COLO668 (cell line): ENCODE measurements around the gene NDC80.
"Not testable (repeated sequence)": the region's sequence is repeated elsewhere in the genome, so short reads cannot be mapped to it uniquely, and the experiment has no call there.

Experiments
- DNase-seq: peaks from one replicate; lab custom pipeline; 2025; ENCODE audit not compliant: unreplicated experiment; lab: John Stamatoyannopoulos, UW

NDC80 gene

DNA sequence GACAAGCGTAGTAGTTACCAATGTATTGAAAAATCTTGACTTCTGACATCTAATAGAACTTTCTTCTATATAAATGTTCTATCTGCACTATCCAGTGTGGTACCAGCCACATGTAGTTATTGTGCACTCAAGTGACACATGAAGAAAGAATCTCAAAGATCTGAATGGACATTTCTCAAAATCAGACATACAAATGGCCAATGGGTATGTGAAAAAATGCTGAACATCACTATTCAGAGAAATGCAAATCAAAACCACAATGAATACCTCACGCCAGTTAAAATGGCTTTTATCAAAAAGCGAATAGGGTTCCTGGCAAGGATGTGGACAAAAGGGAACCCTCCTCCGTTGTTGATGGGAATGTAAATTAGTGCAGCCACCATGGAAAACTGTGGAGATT, 46.7 kb downstream of the NDC80 start:
- DNase-seq, result no peak

DNA sequence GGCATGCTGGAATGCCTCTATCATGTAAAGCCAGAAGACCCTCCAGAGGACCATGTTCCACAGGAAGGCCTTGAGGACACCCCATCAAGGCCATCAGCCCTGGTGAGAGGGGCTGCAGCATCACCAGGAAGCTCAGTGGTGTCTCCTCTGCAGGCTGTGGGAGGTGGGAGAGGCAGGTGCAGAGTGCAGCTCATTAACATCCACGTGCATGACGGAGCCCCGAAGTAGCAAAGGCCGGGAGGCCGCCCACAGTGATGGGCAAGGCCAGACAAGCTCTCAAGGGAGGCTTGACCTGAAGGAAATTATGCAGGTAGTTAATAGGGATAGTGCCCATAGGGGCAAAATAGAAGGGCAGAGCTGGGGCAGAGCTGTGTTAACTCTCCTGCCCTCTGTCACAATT, 53.9 kb downstream of the NDC80 start:
- DNase-seq, result no peak

DNA sequence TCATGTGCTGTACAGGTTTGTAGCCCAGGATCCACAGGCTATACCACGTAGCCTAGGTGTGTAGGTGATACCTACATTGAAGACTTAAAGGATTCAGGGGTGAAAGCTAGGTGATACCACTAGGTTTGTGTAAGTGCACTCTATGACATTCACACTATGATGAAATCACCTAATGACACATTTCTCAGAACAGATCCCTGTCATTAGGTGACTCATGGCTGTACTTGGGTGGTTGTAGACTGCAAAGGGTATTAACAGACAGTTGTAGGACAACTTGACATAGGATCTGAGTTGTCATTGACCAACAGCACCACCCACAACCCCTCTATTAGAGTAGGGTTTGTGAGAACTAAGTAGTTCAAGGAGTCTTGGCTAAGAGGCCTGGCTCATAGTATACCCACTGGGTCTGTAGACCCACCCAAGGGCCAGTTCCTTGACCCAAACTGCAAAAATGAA, 56.5 kb downstream of the NDC80 start:
- DNase-seq, result no peak

DNA sequence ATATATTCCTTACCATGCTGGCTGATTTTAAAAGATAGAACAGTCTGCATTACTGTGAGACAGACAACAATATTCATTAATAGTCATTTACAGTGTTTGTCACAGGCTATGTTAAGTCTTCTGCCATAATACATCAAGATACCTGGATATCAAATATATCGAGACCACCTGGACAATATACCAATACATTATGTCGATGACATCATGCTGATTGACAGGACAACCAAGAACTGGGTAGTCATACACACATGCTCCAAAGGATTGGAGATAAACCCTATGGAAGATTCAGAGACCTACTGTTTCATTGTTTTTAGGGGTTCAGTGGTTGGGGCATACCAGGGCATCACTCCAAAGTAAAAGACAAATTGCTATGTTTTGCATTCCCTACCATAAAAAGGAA, 57.6 kb downstream of the NDC80 start:
- no peak for DNase-seq

DNA sequence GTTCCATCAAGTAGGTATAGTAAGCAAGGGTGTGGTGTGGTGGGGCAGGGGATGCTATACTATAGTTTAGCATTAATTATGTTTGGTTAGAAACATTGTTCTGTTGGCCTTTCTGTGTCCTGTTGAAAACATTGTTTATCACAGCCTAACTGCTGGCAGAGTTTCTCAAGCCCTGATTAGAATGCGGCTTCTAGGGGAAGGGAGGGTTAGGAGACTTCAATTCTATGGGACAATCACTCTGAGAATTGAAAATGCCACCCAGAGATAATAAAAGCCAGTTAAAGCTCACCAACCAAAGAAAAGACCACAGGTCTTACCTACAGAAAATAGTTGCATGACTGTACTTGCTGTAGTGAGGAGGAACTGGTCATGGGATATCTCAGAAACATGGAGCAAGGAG, 64.2 kb downstream of the NDC80 start:
- no peak for DNase-seq

DNA sequence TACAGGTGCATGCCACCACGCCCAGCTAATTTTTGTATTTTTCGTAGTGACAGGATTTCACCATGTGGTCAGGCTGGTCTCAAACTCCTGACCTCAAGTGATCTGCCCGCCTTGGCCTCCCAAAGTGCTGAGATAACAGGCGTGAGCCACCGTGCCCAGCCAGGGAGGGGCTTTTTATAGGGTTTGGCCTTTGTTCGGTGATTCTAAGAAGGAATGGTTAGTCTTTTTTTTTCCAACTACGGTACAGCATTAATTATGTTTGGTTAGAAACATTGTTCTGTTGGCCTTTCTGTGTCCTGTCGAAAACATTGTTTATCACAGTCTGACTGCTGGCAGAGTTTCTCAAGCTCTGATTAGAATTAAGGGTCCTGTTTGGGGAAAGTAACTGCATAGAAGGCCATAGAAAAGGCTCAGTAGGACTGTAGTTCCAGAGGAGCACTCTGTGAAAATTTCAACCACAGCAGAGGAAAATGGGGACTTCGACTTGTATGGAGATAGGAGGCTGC, 64.8 kb downstream of the NDC80 start:
- no peak for DNase-seq

DNA sequence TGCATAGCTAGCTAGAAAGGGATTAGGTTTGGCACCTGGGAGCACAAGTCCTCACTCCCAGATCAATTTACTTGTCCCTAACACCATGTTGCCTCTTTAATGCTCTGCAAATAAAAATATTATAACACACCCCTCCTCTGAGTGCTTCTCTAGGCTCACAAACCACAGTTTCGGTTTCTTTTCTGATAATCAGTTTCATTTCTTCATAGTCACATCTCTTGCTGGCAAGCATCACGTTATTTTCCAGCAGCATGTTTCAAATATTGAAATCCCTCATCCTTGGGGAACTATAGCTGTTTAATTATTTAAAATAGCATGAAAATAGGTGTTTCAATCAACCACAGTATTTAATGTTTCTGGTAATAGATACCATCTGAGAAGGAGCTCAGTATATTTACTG, 70.3 kb downstream of the NDC80 start:
- no peak for DNase-seq

DNA sequence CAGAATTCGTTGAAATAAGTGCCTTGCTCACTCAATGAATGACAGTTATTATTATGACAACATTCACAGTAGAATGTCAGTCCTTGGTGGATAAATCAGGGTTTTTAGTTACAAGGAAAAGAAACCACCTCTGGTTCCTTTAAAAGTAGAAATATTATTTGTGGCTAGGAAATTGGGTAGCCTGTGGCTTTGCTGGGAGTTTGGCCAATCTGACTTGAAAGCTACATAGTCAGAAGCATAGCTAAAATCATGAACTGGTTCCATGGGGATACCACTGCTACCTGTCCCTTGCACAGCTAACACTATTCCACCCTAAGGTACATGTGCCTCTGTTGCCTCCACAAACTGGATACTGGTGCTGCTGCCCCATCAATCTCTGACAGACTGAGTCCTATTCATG, 71.4 kb downstream of the NDC80 start:
- no peak for DNase-seq

DNA sequence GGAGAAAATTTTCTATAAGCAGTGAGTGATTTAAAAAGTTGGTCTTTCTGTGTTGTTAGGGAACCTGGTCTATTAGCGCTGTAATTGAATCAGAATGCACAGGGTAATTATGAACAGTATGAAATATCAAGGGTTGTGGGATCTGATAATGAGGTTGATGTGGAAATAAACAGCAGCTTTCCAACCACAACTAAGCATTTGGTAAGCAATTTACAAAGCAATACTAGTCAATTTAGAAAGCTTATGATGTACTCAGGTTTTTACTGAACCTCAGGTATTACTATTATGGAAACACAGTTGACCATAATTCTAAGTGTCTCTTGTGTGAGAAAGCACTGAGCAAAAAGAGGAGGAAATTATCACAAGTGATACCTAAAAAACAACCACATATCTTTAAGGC, 73.2 kb downstream of the NDC80 start:
- no peak for DNase-seq

DNA sequence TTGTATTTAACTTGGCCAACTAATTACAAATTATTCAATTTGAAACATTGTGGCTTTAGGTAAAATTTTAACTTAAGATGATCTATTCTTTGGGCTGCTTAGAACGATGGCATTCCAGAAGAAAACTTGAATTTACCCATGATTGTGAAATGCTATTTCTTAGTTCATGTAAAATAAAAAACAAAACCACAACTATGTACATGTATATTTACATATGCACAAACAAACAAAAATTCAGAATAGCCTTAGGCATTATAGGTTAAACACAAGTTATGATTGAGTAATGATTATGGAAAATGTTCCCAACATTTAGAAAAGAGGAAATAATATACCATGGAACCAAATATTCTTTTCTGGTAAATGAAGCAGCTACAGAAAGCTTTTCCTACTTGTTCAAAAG, 80.6 kb downstream of the NDC80 start:
- DNase-seq, result no peak

DNA sequence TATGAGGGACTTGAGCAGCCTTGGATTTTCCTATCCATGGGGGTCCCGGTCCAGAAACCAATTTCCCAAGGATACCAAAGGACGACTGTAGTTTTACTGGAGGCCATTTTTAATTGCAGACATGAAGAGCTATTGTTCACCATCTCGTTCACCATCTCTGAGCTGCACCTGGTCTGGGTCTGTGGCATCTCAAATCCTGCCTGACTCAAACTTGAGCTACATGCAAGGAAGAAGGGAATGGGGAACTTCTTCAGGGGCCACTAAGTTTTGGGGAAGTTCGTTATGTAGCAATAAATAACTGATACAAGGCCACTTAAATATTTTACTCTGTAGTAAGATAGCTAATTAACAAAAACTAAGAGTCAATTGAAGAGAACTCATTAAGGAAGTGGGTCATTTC, 82.1 kb downstream of the NDC80 start:
- DNase-seq, result no peak

DNA sequence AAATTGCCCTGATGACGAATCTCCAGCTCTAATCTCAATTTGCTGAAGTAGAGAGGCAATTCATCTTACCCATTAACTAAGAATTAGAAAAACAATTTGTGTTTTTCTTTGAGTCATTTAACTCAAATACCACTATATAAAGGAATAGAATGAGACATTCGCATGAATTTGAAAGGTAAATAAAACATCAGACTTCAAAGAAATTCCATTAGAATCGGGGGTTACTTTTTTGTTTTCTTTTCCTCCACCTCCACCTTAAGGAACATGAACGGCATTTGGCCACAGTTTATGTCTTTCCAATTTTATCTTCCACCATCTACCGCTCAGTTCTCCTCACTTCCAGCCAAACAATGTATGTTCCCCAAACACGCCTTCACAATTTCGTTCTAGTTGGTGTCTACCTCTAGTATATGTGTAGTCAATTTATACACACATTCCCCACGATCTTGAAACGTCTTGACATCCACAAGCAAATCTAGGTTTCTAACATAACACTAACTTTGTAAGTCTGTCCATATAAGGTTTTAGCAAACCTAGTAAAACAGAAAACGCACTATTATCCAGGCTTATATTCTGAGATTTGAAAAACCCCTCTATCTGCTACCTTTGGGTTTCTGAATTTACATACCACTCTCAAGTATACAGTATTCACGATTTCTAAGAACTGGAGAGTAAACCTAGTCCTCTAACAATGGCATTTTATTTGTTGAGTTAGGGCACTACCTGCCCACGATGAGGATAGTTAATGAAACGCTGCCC, 83.0 kb downstream of the NDC80 start:
- DNase-seq, result no peak

DNA sequence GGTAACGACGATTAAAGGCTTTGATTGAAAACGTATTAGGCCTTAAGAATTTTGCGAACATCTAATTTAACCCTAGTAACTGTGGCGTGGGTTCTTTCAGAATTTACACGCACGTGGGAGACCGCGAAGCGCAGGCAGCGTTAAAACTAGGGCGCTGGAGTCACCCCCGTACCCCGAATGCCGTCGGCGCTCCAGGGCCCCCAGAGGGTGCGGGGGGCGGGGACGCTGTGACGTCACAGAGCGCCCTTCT, 83.5 kb downstream of the NDC80 start:
- no peak for DNase-seq

DNA sequence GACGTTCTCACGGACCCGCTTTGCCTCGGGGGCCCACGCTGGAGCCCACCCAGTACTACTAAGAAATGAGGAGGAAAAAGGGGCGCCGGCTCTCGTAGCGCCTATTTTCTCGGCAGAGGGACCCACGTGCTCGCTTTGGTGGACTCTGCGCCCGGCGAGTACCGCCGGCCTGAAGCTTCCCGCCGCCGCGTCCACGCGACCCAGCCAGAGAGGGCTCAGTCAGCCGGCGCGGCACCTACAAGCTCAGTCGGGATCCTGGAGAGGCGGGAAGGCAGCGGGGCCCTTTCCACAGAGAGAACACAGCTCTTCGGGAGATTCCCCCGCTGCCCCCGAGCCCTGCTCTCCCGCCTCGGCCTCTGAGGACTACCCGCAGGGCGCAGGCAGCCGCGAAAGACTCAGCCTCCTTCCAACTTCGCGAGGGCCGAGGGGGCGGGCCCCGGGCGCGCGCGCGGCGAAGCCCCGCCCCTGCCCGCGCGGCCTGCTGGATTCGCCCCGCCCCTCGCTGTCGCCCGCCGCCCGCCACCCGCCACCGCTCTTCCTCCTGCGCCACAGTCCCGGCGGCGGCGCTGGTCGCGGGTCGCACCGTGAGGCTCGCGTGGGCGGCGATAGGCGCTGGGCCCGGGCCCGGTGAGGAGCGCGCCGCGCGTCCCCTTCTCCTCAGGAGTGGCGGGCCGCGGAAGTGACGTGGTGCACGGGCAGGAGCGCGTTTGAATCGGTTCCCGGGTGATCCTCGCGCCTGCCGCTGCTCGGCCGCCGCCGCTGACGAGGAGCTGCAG, 84.0 kb downstream of the NDC80 start, which contains the start of gene SMCHD1:
Gene SMCHD1, plus strand, starts transcription at position 549 of the 776 bp plus-strand sequence. CDS start 350 bp downstream, outside the sequence.
- DNase-seq, result peak; percentile 94

DNA sequence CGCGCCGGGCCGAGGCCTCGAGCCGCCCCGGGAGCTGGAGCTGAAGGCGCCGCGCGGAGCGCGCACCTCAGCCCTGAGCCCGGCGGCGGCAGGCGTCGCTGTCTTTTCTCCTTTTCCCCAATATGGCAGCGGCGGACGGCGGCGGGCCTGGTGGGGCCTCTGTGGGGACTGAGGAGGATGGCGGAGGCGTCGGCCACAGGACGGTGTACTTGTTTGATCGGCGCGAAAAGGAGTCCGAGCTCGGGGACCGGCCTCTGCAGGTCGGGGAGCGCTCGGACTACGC, 84.5 kb downstream of the NDC80 start:
- no peak for DNase-seq

DNA sequence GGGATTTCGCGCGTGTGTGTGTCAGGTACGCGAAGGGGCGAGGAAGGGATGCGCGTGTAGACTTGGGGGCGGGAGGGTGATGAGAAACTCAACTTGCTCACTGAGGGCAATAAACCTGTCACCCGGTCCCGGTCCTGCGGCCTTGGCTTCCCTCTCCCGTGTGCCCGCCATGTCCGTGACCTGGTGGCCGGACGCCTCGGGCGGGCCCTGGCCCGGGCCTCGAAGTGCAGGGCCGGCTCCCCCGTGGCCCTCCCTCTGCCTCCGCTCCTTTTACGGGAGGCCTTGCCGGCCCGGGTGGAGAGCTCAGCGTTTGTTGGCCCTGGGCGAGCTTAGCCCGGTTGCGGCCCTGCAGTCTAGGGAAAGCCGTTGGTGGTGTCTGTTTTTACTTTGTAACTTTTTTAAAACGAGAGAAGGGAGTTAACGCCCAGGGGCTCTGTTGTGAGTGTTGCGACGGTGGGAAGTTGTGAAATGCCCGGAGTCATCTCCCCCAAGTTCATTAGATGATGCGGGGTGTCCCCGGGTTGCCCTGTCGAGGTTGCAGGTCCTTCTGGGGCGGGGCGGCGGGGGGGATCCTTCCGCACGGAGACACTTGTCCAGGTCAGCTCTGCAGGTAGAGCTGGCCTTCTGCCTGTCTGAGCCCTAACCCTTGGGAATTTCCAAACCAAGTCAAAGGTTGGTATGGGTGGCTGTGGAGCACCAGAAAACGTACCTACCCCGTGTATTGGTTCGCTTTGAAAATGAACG, 85.1 kb downstream of the NDC80 start:
- DNase-seq, result peak; percentile 76

DNA sequence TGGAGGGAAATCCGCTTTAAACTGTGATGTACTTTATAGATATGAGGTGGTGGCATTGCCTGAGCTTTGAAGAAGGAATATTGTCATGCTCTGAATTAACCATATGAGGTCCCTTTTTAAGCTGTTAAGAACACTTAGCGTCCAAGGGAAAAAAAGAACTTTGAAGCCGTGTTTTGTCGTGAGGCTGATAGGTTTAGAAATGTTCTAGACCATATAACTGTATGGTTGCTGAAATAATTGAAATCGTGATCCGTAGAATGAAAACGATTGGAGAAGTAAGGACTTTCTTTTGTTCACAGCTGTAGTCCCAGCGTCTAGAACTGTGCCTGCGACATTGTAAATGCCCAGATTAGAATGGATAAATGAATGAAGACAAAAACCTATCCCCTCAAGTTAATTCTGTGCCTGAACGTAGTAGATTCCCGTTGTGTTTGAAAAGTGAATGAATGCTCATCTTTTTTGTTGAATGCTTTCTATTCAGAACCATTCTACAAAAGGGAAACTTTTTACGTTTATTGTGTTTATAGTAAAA, 85.7 kb downstream of the NDC80 start:
- DNase-seq, result no peak

DNA sequence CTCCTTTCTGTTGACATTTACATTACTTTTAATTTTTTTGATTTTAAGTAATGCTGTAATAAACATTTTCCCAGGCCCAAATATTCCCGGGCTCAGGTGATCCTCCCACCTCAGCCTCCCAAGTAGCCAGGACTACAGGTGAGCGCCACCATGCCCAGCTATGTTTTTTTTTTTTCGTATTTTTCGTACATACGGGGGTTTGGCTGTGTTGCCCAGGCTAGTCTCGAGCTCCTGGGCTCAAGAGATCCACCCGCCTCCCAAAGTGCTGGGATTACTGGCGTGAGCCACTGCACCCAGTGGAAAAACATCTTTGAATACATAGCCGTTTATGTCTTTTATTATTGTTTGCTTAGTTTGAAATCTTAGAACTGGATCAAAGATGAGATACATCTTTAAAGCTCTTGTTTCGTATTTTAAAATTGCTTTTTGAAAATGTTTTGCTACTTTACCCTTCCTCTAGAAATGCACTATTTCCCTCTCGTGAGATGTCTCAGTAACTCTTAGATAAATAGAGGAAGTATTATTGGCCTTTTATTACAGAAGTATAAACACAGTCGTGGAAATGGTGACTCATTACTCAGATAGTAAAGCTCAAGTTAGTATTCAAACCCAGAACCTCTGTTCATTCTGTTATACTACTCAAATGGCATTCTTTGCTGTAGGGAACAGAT, 86.6 kb downstream of the NDC80 start:
- DNase-seq, result peak; percentile 13

DNA sequence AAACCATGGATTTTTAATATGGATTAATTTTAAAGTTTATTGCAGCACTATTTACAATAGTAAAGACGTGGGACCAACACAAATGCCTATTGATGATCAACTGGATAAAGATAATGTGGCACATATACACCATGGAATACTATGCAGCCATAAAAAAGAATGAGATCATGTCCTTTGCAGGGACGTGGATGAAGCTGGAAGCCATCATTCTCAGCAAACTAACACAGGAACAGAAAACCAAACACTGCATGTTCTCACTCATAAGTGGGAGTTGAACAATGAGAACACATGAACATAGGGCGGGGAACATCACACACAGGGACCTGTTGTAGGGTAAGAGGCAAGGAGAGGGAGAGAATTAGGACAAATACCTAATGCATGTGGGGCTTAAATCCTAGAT, 89.5 kb downstream of the NDC80 start:
- not testable (repeated sequence) for DNase-seq

DNA sequence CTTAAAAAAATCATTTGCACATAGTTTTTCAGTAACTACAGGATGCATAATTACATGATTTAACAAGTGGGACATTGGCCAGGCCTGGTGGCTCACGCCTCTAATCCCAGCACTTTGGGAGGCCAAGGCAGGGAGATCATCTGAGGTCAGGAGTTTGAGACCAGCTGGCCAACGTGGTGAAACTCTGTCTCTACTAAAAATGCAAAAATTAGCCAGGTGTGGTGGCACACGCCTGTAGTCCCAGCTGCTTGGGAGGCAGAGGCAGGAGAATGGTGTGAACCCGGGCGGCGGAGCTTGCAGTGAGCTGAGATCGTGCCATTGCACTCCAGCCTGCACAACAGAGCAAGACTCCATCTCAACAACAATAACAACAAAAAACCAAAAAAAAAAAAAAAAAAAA, 90.9 kb downstream of the NDC80 start:
- DNase-seq, result not testable (repeated sequence)

DNA sequence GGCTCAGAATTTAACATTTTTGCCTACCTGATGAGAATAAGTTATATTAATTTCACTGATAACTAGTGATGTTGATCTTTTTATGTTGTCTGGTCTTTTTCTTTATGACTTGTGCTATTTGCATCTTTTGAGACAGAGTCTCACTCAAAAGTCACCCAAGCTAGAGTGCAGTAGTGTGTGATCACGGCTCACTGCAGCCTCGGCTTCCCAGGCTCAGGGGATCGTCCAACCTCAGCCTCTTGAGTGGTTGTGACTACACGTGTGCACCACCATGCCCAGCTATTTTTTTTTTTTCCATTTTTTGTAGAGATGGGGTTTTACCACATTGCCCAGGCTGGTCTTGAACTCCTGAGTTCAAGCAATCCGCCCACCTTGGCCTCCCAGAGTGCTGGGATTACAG, 91.6 kb downstream of the NDC80 start:
- DNase-seq, result no peak
